Spleen (tissue), 11 donors: ENCODE measurements around the gene SLC19A2. TPM values are rescaled to one million over a fixed set of nuclear protein-coding genes. Genes with fewer than 3 reads are reported as not detected.

Experiments
- DNase-seq: peaks from one replicate; pipeline ENCODE4 v3.0.0-alpha.2; 2020
- H3K27ac ChIP-seq, 8 donors: fragments of 200-600 bp; sonication (generic) in 7 of 8; 1 replicate in 4 of 8; 2 replicates in 4 of 8; pipeline versions ENCODE4 v1.5.0 to v1.8.0; 2016 to 2021; ENCODE audit warnings: inconsistent platforms in 4 of 8, mild to moderate bottlenecking in 4 of 8, moderate library complexity in 1 of 8
- H3K27me3 ChIP-seq, 7 donors: fragments of 200-600 bp; sonication (generic) in 6 of 7; replicated peaks in 1 of 7; 1 replicate in 4 of 7; 2 replicates in 3 of 7; pipeline versions ENCODE4 v1.5.0 to v1.8.0; 2016 to 2021; ENCODE audit warnings: inconsistent platforms in 3 of 7, mild to moderate bottlenecking in 1 of 7
- H3K36me3 ChIP-seq, 6 donors: fragments of 200-600 bp; sonication (generic) in 5 of 6; 1 replicate in 4 of 6; 2 replicates in 2 of 6; pipeline versions ENCODE4 v1.5.0 to v1.8.0; 2016 to 2021; ENCODE audit warnings: inconsistent platforms in 2 of 6
- H3K4me1 ChIP-seq, 6 donors: fragments of 200-600 bp; sonication (generic) in 5 of 6; 1 replicate in 3 of 6; 2 replicates in 3 of 6; pipeline versions ENCODE4 v1.5.0 to v1.8.0; 2016 to 2021; ENCODE audit warnings: inconsistent platforms in 3 of 6
- H3K4me3 ChIP-seq, 8 donors: fragments of 200-600 bp; sonication (generic) in 7 of 8; 1 replicate in 4 of 8; 2 replicates in 4 of 8; pipeline versions ENCODE4 v1.5.0 to v1.8.0; 2016 to 2021; ENCODE audit warnings: inconsistent platforms in 4 of 8, mild to moderate bottlenecking in 4 of 8, moderate library complexity in 2 of 8
- H3K9me3 ChIP-seq, 8 donors: fragments of 200-600 bp; sonication (generic) in 7 of 8; 1 replicate in 4 of 8; 2 replicates in 4 of 8; pipeline versions ENCODE4 v1.5.0 to v1.8.0; 2016 to 2021; ENCODE audit warnings: inconsistent platforms in 4 of 8
- CTCF ChIP-seq, 11 experiments: fragments of 200-600 bp in 7 of 11; fragments of 450-650 bp in 4 of 11; sonication (generic) in 4 of 11; IDR thresholded peaks in 8 of 11; conservative IDR thresholded peaks in 3 of 11; 1 replicate in 7 of 11; 2 replicates in 4 of 11; pipeline versions ENCODE4 v1.4.0 to v1.8.0; 2016 to 2021; ENCODE audit warnings: antibody characterized with exemption in 11 of 11, inconsistent platforms in 4 of 11, mild to moderate bottlenecking in 1 of 11
- POLR2A ChIP-seq, 3 donors: fragments of 450-650 bp; IDR thresholded peaks; one replicate each; pipeline ENCODE4 v1.5.1; 2017; ENCODE audit warnings: antibody characterized with exemption in 3 of 3, mild to moderate bottlenecking in 1 of 3
- POLR2AphosphoS5 ChIP-seq, 3 donors: sonication (generic); formaldehyde crosslinking; IDR thresholded peaks; one replicate each; pipeline ENCODE4 v1.5.1; 2017; ENCODE audit warnings: antibody characterized with exemption in 3 of 3
- WGBS, 5 donors: extraction: QIAGEN DNeasy Blood & Tissue Kit in 3 of 5; methylation state at CpG; one replicate each; pipeline versions ENCODE4 v1.1.5 to v1.1.7; 2013 to 2018; 5-methylcytosine and 5-hydroxymethylcytosine counted together
- intact Hi-C: fragments of 100-400 bp; cut with DNase I; formaldehyde crosslinking; loops from one replicate; pipeline ENCODE4 v1.15.0; 2023; ENCODE audit warnings: low total_unique reads
- polyA plus RNA-seq, 3 donors: library from polyadenylated mRNA; stranded (reverse); fragments of 200-250 nt; gene quantifications; one replicate each; pipeline ENCODE4 v1.2.1, GENCODE V29; 2013
- total RNA-seq, 7 donors: library from RNA; depleted of rRNA in 3 of 7; stranded (reverse); fragments of >200 nt in 3 of 7; fragmentation: NEBNext Ultra II Directional in 4 of 7; extraction: Animal tissue kit (Norgen Biotek cat#: 25700) in 4 of 7; gene quantifications; one replicate each; pipeline versions ENCODE4 v1.1.0 to v1.2.1, GENCODE V29; 2016 to 2021
- donor health status: healthy with polysubstance abuse.
- donor health status: DM: no; HTN: no; CAD: no; lungs with moderate emphysema.
- donor health status: DM: no; HTN: no; CAD: no.
- donor health status: Bipolar disorder and iron deficiency.
- donor health status: healthy.
- donor health status: DM: no; HTN: no; CAD: no.
- donor health status: DM: yes; HTN: yes; CAD: no.

Gene SLC19A2
- total and polyA plus RNA-seq, 10 donors, result 2.0 to 6.7 (median 3.6) TPM

- 77 to 85% (median 81%) methylated on average over 8 of the region's 8 CpGs for WGBS, 5 donors
- intact Hi-C loops, result loop anchor here (5.0 kb wide), 1 partner anchor 81 kb away; no protein-coding TSS in a partner anchor
- DNase-seq, result no peak
- Histone ChIP-seq H3K27ac (no peak overlapping the region), H3K4me3 (no peak overlapping the region), H3K36me3 (peaks cover 0 to 23% (median 0%) of the 10 kb centered on the region in 6 donors), H3K27me3 (no peaks in the 10 kb centered on the region), H3K9me3 (no peaks in the 10 kb centered on the region), H3K4me1 (no peaks in the 10 kb centered on the region)
- TF ChIP-seq CTCF (IDR thresholded peaks at IDR 0.05 in 8 of 11, conservative IDR thresholded peaks at IDR 0.05 in 3 of 11), result peak in 6 of 11 experiments; percentile 20 to 39 (median 36)
- TF ChIP-seq POLR2A (IDR thresholded peaks at IDR 0.05), result no peak
- no peak for TF ChIP-seq POLR2AphosphoS5 (IDR thresholded peaks at IDR 0.05)
Observed at GRCh38 chr1:169466259-169467230, 19.2 kb downstream of the SLC19A2 start.

- Histone ChIP-seq H3K27ac (no peak overlapping the region), H3K4me3 (no peak overlapping the region), H3K36me3 (peaks cover 0 to 23% (median 0%) of the 10 kb centered on the region in 6 donors), H3K9me3 (no peaks in the 10 kb centered on the region), H3K27me3 (peaks cover 0 to 10% (median 4%) of the 10 kb centered on the region in 7 donors), H3K4me1 (peaks cover 0 to 4% (median 2%) of the 10 kb centered on the region in 6 donors)
- DNase-seq, result no peak
- intact Hi-C loops, result loop anchor here (5.0 kb wide), 1 partner anchor 82 kb away; no protein-coding TSS in a partner anchor
- TF ChIP-seq POLR2A (IDR thresholded peaks at IDR 0.05) (no peak), CTCF (IDR thresholded peaks at IDR 0.05 in 8 of 11, conservative IDR thresholded peaks at IDR 0.05 in 3 of 11) (no peak), POLR2AphosphoS5 (IDR thresholded peaks at IDR 0.05) (no peak)
Observed at GRCh38 chr1:169465281-169465680, 20.5 kb downstream of the SLC19A2 start.

GRCh38 chr1:169462385-169462784 lies 23.4 kb downstream of the SLC19A2 start:
- TF ChIP-seq POLR2AphosphoS5 (IDR thresholded peaks at IDR 0.05) (no peak), CTCF (IDR thresholded peaks at IDR 0.05 in 8 of 11, conservative IDR thresholded peaks at IDR 0.05 in 3 of 11) (no peak), POLR2A (IDR thresholded peaks at IDR 0.05) (no peak)
- intact Hi-C loops, result no loop called here
- Histone ChIP-seq H3K27me3 (peaks cover 0 to 22% (median 8%) of the 10 kb centered on the region in 7 donors), H3K4me3 (no peak overlapping the region), H3K4me1 (peaks cover 0 to 9% (median 4%) of the 10 kb centered on the region in 6 donors), H3K9me3 (peaks cover under 1 to 11% (median 11%) of the 10 kb centered on the region in 8 donors), H3K27ac (no peak overlapping the region), H3K36me3 (peaks cover 0 to 10% (median 0%) of the 10 kb centered on the region in 6 donors)
- no peak for DNase-seq
- WGBS, 5 donors, result 93 to 98% (median 96%) methylated on average over 5 of the region's 5 CpGs
